Central memory CD4-positive, alpha-beta T cell (primary cell): ENCODE results near the gene DNAH2.

ENCODE experiments used
- DNase-seq: peaks from one replicate; pipeline ENCODE4 v3.0.0; 2022

DNAH2 gene

GRCh38 chr17:7881276-7882054 lies 163.9 kb downstream of the DNAH2 start:
- no peak for DNase-seq

- no peak for DNase-seq
Measured at GRCh38 chr17:7882068-7882467, 164.5 kb downstream of the DNAH2 start.

- no peak for DNase-seq
Measured at GRCh38 chr17:7882629-7883028, 165.1 kb downstream of the DNAH2 start.
